A172 (cell line): ENCODE data around the gene PNMA6F. TPM values are rescaled to one million over a fixed set of nuclear protein-coding genes. Genes with fewer than 3 reads are reported as not detected.

Source experiments
- DNase-seq: peaks from one replicate; pipeline ENCODE4 v3.0.0-alpha.2; 2015; ENCODE audit warnings: low spot score
- total RNA-seq: library from RNA; depleted of rRNA; stranded (reverse); fragments of >200 nt; shearing (Covaris generic); gene quantifications from 2 replicates; pipeline ENCODE4 v1.2.3, GENCODE V29; 2014; rRNA removed

PNMA6F gene
- total RNA-seq, result not detected in 2 replicates

DNA sequence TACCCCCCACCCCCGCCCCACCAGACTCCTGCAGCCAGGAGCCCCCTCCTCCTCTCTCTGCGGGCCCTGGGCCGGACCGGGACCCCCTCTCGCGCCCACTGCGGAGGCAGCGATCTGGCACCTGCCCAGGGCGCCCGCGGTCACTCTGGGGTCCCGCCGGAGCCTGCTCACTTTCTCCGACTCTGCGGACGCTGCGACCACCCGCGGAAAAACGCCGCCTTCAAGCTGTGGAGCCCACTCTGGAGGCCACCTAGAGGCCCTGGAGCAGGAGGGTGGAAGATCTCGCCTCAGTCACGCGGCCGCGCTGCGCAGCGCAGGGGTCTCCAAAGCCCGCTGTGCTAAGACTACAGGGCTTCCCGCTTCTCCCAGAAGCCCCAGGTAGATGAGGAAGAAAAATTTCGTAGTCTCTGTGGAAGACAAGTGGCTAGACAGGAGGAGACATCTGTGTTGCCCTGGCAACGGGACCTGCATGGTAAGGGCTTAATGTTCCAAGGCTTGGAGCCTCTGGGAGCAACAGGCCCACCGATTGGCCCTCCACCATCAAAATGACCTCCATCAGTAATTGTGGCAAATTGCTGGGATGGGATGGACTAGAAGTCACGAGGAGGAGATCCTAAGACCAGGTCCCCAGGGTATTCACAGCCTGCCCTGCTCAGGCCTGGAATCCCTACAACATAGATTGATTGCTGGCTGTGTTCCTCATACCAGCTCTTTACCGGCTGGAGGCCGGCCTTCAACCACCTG is at the start of gene PNMA6F:
Gene PNMA6F, minus strand, starts transcription at position 387 of the 744 bp plus-strand sequence. CDS start 1,093 bp downstream, outside the sequence.
- no peak for DNase-seq

DNA sequence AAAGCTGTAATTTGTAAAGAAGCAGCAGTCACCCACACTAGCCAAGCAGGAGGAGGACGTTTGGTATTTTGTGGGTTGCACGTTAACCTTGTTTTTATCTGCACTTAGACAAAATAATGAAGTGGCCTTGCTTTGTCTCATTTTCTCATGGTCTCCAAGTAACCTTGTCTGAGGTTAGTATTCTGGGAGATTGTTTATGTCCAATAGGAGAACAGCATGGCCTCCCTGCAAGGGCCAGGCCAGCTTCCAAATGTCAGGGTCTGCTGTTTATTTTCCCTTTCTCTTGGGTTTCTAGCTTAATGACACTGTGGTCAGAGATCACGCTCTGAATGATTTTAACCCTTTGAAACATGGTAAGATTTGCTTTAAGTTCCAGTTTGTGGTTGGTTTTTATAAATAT is 49.7 kb upstream of the PNMA6F start:
- DNase-seq, result no peak

DNA sequence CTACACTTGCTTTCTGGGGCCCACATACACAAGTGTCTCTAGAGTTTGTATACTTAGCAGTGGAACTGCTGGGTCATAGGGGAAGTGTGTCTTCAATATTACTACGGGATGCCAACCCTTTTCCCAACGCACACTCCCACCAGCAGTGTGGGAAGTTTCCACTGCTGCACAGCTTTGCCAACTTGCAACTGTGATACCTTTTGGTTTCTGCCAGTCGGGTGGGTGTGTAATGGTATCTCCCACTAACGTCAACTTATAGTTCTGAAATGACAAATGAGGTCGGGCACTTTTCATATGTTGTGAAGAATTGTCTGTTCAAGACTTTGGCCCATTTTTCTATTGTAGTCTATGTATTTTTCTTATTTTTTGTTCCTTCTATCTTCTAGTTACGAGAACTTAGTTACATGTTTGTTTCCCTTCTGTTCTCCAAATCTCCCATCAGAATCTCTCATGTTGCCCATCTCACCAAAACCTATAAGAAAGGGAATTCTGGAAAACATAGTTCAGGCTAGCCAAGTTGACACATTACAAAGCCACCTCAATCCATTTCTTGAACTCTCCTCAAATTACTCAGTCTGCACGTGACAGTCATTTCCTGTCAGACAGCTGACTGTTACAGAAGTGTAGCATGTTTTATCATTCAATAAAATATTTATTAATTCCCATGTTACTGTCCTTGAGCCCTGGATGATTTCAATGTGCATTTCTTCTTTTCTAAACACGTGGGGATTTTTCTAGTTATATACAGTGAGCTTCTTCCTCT is 48.9 kb upstream of the PNMA6F start:
- DNase-seq, result no peak

DNA sequence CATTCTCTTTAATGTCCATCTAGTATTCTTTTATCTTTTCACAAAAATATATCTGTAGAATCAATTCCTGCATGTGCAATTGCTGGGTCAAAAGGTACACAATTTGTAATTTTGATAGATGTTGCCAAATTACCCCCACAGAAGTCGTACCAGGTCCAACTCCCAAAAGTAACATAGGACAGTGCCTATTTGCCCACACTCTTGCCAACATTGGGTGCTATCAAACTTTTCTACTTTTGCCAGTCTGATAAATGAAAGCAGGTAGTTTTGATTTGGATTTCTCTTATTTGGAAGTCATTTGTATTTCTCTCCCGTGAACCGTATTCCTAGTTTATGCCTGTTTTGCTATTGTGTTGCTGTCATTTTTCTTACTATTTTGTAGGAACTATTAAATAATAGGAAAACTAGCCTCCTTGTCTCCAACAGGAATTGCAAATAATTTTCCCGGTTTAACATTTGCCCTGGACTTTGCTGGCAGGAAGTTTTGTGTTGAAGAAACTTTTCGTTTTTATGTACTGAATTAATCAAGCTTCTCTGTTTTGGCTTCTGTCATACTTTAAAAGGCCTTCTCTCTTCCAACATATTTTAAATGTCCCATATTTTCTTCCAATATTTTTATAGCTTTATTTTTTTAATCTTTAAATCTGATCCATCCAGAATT is 45.4 kb upstream of the PNMA6F start:
- DNase-seq, result no peak

DNA sequence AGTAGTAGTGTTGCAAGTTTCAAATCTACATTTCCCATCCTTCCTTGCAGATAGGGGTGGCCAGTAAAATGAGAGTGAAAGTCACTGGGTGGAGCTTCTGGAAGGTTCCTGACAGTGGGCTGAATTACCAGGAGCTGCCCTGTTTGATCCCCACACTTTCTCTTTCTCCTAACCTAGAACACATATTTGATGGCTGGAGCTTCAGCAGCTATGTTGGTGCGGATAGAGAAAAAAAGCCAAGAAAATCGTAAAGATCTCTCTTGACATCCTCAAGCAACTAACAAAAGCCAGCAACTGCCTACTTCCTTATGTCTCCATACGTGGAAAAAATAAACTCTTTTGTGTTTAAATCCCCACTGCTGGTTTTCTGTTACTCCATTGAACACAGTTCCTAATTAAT is 44.6 kb upstream of the PNMA6F start:
- DNase-seq, result no peak

DNA sequence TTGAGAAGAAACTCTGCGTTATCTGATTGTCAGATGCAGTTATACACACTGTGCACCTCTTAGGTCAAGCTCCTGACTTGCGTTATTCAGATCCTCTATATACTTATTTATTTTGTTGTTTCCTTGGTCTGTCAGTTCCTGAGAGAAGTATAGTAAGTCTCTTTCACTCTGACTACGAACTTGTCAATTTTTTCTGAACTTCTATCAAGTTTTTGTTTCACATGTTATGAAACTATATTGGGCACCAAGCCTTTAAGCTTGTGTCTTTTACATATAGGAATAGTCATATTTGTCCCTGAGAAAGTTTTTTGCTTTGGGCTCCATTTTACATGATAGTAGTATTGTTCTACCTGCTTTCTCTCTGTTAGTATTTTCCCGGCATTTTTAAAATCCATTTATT is 44.1 kb upstream of the PNMA6F start:
- DNase-seq, result no peak

DNA sequence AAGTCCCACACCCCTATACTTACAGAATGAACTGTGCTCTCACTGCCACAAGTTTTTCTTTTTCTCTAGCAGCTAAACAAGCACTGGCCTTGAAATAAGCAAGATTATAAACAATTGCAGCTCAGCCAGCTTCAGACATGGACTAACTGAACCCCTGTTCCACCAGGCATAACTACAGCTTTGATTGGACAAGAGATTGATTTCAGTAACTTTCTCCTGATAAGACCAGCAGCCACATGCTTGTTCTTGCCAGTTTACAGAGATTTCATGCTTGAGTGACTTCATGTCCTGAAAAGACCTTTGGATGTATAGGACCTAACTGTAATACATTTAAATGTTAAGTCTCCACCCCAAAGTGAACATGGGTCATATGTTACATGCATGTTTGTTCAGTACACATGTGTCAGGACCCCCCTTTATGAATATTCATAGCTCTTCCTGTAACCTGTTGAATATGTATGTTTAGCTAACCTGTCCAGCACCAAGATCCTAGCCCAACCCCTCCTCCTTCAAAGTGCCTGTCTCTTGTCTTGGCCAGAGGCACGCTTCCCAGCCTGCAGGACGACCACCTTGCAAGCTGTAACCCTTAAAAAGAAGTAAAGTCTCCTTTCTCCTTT is 40.3 kb upstream of the PNMA6F start:
- DNase-seq, result no peak

DNA sequence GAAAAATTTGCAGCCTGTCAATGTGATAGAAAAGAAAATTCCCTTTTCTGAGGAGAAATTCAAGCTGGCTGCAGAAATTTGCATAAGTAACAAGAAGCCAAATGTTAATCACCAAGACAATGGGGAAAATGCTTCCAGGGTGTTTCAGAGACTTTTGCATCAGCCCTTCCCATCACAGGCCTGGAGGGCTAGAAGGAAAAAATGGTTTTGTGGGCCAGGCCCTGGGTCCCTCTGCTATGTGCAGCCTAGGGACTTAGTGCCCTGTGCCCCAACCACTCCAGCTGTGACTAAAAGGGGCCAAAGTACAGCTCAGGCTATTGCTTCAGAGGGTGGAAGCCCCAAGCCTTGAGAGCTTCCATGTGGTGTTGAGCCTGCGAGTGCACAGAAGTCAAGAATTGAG is 36.3 kb upstream of the PNMA6F start:
- DNase-seq, result no peak

DNA sequence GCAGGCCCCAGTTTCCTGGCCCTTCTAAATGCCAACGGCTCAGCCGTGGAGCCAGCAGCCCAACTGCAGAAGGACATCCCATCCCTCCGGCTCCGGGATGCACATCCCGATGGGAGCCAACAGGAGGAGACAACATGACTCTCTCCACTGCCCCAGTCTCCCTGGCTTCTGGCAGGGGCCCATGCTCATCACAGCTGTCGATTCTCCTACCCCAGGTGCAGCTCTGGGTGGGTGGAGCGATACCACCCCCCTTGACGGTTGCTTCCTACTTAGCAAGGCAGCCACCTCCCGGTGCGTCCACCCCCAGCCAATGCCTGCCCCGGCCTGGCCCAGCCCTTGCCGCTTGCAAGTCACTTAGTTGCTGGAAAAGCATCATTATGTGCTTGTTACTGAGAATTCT is 31.8 kb upstream of the PNMA6F start:
- no peak for DNase-seq

DNA sequence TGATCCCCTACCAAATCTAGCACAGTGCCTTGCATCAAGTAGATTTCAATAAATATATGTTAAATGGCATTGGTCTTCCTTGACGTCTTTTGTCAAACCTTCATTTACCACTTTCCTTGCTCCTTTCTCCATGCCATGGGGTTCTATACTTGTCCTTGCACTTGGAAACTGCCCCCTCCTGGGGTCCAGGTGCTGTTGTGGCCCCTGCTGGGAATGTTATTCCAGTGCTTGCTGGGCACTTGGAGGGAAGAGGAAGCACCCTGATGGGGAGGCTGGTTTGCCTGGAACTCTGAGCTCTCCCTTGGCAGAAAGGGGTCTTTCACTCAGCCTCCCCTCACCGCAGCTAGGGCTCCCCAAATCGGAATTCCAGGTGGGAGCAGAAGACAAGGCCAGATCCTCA is 31.3 kb upstream of the PNMA6F start:
- DNase-seq, result no peak

DNA sequence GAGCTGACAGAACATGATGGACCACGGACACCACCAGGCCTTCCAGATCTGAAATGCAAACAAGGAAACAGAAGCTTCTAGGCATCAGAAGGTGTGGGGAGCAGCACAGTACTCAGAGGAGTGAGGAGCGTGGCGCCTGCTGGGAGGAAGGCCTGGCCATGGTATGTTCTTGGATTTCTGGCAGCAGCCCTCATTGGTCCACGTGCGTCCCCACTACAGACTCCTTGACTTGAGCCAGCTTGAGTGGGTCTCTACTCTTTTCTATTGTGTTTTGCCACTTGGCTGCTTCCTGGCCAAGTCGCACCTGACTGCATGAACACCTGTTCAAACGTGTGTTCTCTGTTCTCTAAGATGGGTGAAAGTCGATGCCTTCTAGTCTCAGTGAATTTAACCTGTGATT is 30.4 kb upstream of the PNMA6F start:
- DNase-seq, result no peak

DNA sequence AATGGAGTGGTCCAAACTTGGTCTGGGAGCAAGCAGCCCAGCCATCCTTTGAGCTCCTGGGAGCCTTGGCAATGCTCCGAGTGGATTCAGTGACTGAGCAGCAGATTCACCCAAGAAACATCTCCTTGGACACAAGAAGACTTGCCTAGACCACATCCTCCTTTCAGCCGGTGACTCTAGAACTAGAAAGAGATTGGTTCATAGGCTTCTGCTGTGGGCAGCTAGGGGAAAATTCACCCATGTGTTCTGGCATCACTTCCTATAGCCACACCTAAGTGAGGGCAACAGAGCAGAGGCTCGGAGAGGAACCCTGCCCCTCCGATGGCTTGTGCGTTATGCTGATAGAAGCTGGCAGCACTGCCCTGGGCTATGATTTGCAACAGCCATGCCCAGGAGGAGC is 28.4 kb upstream of the PNMA6F start:
- no peak for DNase-seq

DNA sequence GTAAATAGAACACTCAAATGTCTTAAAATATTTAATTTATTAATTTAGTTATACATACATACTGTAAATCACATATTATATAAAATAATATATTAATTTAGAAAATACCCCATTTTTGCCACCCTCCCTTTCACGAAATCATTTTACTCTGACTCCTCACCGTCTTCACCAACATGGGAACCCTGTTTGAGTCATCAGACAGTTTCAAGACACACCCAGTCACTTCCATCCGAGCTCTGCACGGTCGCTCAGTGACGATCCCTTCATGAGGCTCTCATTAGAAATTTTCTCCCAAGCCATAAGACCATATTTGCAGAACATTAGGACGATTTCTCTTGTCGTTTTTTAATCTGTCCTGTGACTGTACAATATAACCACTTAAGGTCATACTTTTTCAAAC is 26.9 kb upstream of the PNMA6F start:
- no peak for DNase-seq

DNA sequence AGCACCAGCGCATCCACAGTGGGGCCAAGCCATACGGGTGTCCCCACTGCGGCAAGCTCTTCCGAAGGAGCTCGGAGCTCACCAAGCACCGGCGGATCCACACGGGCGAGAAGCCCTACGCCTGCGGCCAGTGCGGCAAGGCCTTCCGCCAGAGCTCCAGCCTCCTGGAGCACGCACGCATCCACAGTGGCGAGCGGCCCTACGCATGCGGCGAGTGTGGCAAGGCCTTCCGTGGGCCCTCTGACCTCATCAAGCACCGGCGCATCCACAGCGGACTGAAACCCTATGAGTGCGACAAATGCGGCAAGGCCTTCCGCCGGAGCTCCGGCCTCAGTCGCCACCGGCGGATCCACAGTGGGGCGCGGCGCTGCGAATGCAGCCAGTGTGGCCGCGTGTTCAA is 26.0 kb upstream of the PNMA6F start:
- DNase-seq, result no peak

DNA sequence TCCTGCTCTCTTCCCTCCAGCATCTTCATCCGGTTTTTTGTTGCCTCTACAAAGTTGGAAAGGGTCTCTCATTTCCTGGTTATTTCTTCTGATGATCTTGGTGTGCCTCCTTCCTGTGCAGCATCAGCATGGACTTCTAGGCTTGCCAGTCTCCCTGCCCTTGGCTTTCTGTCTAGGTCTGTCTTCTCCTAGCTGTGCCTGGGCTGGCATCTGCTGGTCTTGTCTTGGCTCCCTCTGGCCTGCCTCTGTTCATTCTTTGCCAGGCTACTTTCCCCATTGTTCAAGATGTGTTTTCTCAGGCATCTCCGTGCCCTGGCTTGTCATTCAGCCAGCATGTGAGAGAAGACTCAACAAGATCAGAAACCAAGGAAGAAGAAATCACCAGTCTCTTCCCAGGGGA is 22.1 kb upstream of the PNMA6F start:
- DNase-seq, result no peak

DNA sequence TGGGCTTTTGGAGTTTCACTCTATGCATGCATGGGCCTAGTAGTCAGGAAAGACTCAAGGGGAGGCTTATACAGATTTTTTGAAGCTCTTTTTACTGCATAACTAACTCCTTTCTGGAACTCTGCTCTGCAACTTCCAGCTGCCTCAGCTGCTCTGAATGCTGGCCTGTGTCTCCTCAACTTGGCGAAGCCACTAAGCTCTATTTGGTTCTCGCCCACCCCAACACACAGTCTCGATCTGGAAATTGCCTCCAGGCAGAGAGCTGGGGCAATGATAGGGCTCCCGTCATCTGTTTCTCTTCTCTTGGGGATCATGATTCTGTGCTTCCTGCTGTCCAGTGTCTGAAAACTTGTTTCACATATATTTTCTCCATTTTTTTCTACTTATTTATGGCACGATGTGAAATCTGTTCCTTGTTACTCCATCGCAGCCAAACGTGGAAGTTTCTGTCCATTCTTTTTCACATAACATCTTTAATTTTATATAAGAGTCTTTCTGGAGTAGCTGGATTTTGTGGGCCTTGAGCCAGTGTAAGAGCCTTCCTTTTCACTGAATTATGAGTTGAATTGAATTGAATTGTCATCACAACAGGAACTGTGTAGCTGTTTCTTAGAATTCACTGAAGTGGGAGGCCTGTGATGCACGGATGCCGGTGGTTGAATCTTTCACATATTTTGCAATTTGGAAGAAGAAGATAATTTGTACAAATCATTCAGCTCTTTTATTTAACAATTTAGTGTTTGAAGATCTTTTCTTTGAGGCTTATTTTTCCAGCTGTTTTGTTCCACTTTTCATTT is 21.4 kb upstream of the PNMA6F start:
- DNase-seq, result no peak

DNA sequence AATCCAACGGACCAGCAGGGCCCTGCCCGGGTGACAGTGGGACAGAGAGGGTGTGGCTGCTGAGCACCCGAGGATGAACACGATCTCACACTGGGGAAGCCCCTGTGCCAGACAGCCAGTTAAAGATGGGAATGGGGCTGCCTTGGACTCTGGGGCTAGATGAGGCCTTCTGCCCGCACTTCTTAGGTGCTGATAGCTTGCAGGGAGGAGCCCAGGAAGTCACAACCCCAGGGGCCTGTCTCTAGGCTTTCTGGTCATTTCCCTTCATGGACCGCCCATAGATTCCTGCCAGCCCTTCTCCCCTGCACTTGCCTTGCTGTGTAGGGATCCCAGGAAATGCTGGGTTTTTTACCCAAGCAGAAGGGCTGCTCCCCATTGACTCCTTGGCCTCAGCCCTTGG is 18.5 kb upstream of the PNMA6F start:
- DNase-seq, result no peak

DNA sequence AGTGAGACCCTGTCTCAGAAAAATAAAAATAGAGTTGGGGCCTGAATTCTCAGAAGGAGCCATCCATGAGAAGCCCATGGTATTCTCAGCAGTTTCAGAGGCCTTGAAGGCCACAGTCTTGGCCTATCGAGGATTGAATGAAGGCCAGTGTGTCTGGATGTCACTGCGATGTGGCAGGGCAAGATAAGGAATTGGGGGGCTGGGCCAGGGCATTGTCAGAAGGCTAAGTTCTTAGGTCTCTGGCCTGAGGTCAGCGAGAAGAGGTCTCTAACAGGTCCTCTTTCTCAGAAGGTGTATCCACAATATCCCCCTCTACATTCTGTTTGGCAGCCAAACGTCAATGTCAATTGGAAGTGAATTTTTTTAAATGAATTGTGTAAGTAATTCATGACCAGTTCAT is 18.1 kb upstream of the PNMA6F start:
- no peak for DNase-seq

DNA sequence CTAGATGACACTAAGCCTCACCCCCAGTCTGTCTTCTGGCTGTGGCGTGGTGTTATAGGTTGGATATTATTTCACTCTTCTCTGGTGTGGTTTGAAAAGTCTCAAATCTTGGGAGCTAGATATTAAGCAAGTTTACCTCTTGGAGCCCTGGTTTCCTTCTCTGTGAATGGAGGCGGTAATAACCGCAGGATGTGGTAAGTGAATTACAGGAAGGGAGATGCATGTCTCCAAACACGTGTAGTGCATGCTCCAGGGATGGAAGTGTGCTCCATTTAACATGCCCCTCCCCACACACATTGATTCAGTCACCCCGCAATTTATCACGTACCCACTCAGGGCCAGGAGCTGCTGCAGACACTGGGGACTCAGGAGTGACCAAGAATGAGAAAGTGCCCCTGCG is 17.3 kb upstream of the PNMA6F start:
- DNase-seq, result no peak

DNA sequence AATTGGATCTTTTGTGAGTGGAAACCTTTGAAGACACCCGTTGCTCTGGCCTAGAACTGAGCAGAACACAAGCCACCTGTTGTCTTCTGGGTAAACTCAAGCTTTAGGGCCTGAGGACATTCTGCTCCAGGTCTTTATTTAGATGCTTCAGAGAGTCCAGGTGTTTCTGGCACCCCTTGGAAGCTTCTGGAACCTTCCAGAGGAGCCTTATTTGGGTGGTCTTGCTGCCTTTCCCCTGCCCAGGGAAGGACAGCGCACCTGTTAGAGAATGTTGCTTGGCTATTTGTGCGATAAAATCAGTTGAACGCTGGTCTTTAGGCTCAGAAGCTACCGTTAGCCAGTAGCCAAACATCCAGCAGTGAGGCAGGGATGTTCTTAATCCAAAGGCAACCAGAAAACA is 15.4 kb upstream of the PNMA6F start:
- DNase-seq, result no peak

DNA sequence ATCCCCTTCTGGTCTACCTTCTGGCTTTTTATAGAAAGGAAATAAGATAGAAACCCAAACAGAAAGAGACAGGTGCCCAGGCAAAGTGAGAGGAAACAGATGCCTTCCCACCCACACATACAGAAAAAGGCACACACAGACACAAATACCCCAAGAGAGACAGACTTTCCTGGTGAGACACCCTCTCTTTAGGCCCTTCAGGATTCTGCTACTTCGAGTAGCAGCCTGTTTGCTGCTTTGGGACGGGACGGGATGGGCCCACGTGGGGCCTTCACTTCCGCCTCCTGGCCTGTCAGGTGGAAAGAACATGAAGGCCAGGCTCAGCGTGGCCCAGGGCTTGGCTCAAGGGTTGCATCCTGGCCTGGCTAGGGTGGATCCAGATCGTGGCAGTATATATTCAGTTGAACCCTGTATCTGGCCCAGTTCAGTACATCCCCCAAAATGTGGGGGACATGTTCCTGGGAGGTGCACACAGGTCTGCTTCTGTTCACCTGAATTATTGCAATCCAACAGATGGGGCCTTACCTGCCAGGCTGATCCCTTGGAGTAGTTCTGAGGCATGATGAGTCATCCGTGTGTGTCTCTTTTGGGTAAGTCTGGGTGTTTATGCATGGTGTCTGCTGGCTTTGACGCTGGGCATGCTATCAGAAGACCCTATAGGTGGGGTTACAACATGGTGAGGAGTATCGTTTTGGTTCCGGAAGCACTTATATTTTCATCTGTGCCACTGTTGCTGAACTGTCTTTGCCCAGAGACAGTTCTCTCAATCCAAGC is 14.7 kb upstream of the PNMA6F start:
- no peak for DNase-seq
